Liver (tissue), 9 donors: Measurements from ENCODE around the gene CHDH. TPM values are rescaled to one million over a fixed set of nuclear protein-coding genes. Genes with fewer than 3 reads are reported as not detected.

Source experiments
- DNase-seq: peaks from one replicate; pipeline ENCODE4 v3.0.0-alpha.2; 2017; ENCODE audit warnings: low spot score
- H3K27ac ChIP-seq, 2 donors: one replicate each; pipeline ENCODE4 v1.7.0; 2013; ENCODE audit warnings: inconsistent platforms in 2 of 2, low read length in 2 of 2, control low read depth in 1 of 2, low read depth in 1 of 2, mild to moderate bottlenecking in 1 of 2
- H3K27me3 ChIP-seq, 4 donors: one replicate each; pipeline versions ENCODE4 v1.6.1 to v1.7.0; 2013; ENCODE audit warnings: low read length in 3 of 4, inconsistent platforms in 1 of 4, mild to moderate bottlenecking in 1 of 4, moderate library complexity in 1 of 4; ENCODE audit not compliant: control insufficient read depth in 4 of 4, insufficient read depth in 4 of 4
- H3K36me3 ChIP-seq, 4 donors: one replicate each; pipeline versions ENCODE4 v1.6.1 to v1.7.0; 2013; ENCODE audit warnings: low read length in 3 of 4, mild to moderate bottlenecking in 3 of 4, low read depth in 1 of 4, moderate library complexity in 1 of 4; ENCODE audit not compliant: control insufficient read depth in 4 of 4, insufficient read depth in 3 of 4
- H3K4me1 ChIP-seq, 4 donors: one replicate each; pipeline versions ENCODE4 v1.6.1 to v1.7.0; 2013; ENCODE audit warnings: low read length in 3 of 4, mild to moderate bottlenecking in 3 of 4, moderate library complexity in 1 of 4; ENCODE audit not compliant: control insufficient read depth in 4 of 4, insufficient read depth in 4 of 4
- H3K4me3 ChIP-seq, 3 donors: one replicate each; pipeline versions ENCODE4 v1.6.1 to v1.7.0; 2013; ENCODE audit warnings: low read length in 3 of 3, control low read depth in 1 of 3, low read depth in 1 of 3, mild to moderate bottlenecking in 1 of 3
- H3K9ac ChIP-seq, 2 donors: one replicate each; pipeline ENCODE4 v1.7.0; 2013; ENCODE audit warnings: low read length in 2 of 2, mild to moderate bottlenecking in 2 of 2, moderate library complexity in 2 of 2, control low read depth in 1 of 2, low read depth in 1 of 2
- H3K9me3 ChIP-seq, 4 donors: one replicate each; pipeline versions ENCODE4 v1.6.1 to v1.7.0; 2013; ENCODE audit warnings: low read length in 3 of 4; ENCODE audit not compliant: control insufficient read depth in 4 of 4
- EGR1 ChIP-seq, 2 donors: IDR thresholded peaks; 2 replicates each; pipeline ENCODE4 v1.6.1; 2016 to 2018; ENCODE audit warnings: antibody characterized with exemption in 2 of 2, low read depth in 2 of 2
- FOXA1 ChIP-seq: IDR thresholded peaks from 2 replicates; pipeline ENCODE4 v1.6.1; 2016; ENCODE audit warnings: antibody characterized with exemption
- FOXA2 ChIP-seq: IDR thresholded peaks from 2 replicates; pipeline ENCODE4 v1.6.1; 2016; ENCODE audit warnings: antibody characterized with exemption
- GABPA ChIP-seq, 2 donors: IDR thresholded peaks in 1 of 2; conservative IDR thresholded peaks in 1 of 2; 2 replicates each; pipeline ENCODE4 v1.6.1; 2016; ENCODE audit warnings: antibody characterized with exemption in 2 of 2, mild to moderate bottlenecking in 1 of 2, moderate library complexity in 1 of 2
- HNF4A ChIP-seq, 2 donors: conservative IDR thresholded peaks; 2 replicates each; pipeline ENCODE4 v1.6.1; 2016; ENCODE audit warnings: antibody characterized with exemption in 2 of 2, mild to moderate bottlenecking in 2 of 2
- HNF4G ChIP-seq: IDR thresholded peaks from 2 replicates; pipeline ENCODE4 v1.6.1; 2016; ENCODE audit warnings: antibody characterized with exemption
- JUND ChIP-seq, 2 donors: IDR thresholded peaks; 2 replicates each; pipeline ENCODE4 v1.6.1; 2016; ENCODE audit warnings: antibody characterized with exemption in 2 of 2
- NR2F2 ChIP-seq: IDR thresholded peaks from 2 replicates; pipeline ENCODE4 v1.6.1; 2016; ENCODE audit warnings: antibody characterized with exemption
- RAD21 ChIP-seq, 2 donors: IDR thresholded peaks; 2 replicates each; pipeline ENCODE4 v1.6.1; 2016; ENCODE audit warnings: antibody characterized with exemption in 2 of 2, mild to moderate bottlenecking in 2 of 2
- RXRA ChIP-seq, 2 donors: IDR thresholded peaks; 2 replicates each; pipeline ENCODE4 v1.6.1; 2017 to 2018; ENCODE audit warnings: antibody characterized with exemption in 2 of 2, mild to moderate bottlenecking in 1 of 2
- TAF1 ChIP-seq: conservative IDR thresholded peaks from 2 replicates; pipeline ENCODE4 v1.6.1; 2016; ENCODE audit warnings: antibody characterized with exemption, mild to moderate bottlenecking
- YY1 ChIP-seq: IDR thresholded peaks from 2 replicates; pipeline ENCODE4 v1.6.1; 2016; ENCODE audit warnings: antibody characterized with exemption, mild to moderate bottlenecking
- WGBS: extraction: QIAGEN DNeasy Blood & Tissue Kit; methylation state at CpG from one replicate; pipeline ENCODE4 v1.1.7; 2013; 5-methylcytosine and 5-hydroxymethylcytosine counted together
- polyA plus RNA-seq, 2 donors: library from polyadenylated mRNA; stranded (reverse) in 1 of 2; unstranded in 1 of 2; fragments of 200-250 nt in 1 of 2; fragments of >200 nt in 1 of 2; fragmentation: Nextera tagmentation in 1 of 2; extraction: Ambion mirVana in 1 of 2; gene quantifications; one replicate each; pipeline versions ENCODE4 v1.2.1 to v1.2.3, GENCODE V29; 2013 to 2015
- total RNA-seq, 2 donors: library from RNA; depleted of rRNA; stranded (reverse); fragments of >200 nt; gene quantifications; one replicate each; pipeline ENCODE4 v1.2.3, GENCODE V29; 2014
- TF ChIP-seq, protein P1 (sequence below): fragments of 150-350 bp; IDR thresholded peaks from 2 replicates; pipeline ENCODE4 v1.5.1; 2017; ENCODE audit warnings: improper control_type of control experiment, low read depth, low read length; ENCODE audit not compliant: missing input control
- TF ChIP-seq, protein P2 (sequence below): IDR thresholded peaks from 2 replicates; pipeline ENCODE4 v1.6.1; 2016; ENCODE audit warnings: antibody characterized with exemption, mild to moderate bottlenecking
- TF ChIP-seq, protein P3 (sequence below): IDR thresholded peaks from 2 replicates; pipeline ENCODE4 v1.6.1; 2016; ENCODE audit warnings: antibody characterized with exemption
- TF ChIP-seq, protein P4 (sequence below): IDR thresholded peaks from 2 replicates; pipeline ENCODE4 v1.6.1; 2016; ENCODE audit warnings: antibody characterized with exemption
- TF ChIP-seq, protein P5 (sequence below): IDR thresholded peaks from 2 replicates; pipeline ENCODE4 v1.6.1; 2016; ENCODE audit warnings: antibody characterized with exemption
- donor health status: healthy.
- donor health status: healthy.
- donor health status: healthy.
- donor health status: healthy.
- donor health status: healthy.

CHDH gene
- total and polyA plus RNA-seq, 4 donors, result 9.1 to 34.0 (median 21.2) TPM

DNA sequence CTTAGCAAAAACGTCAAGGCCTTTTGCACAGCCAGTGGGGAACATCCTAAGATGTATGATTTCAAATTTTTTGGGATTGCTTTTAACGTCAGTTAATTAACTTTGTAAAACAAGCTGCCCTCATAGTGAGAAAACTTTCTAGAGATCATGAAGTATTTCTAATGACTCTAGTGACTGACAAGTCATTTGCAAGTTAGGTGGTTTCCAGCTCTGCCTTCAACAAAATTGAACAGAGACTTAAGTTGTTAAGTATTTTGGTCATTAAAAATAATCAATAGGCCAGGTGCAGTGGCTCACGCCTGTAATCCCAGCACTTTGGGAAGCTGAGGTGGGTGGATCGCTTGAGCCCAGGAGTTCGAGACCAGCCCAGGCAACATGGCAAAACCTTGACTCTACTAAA lies 71.2 kb downstream of the CHDH start:
- peaks cover 6 to 31% (median 23%) of the 10 kb centered on the region in 4 donors for H3K4me1 ChIP-seq
- TF ChIP-seq NR2F2 (no peak), YY1 (no peak), RAD21 (IDR thresholded peaks at IDR 0.05) (no peak), HNF4A (conservative IDR thresholded peaks at IDR 0.05) (no peak)
- no peaks in the 10 kb centered on the region for H3K27me3 ChIP-seq
- no peaks in the 10 kb centered on the region for H3K9me3 ChIP-seq
- no peak overlapping the region for H3K27ac ChIP-seq
- no peak overlapping the region for H3K4me3 ChIP-seq
- no peak overlapping the region for H3K9ac ChIP-seq
- 88% methylated on average over 5 of the region's 5 CpGs for WGBS
- no peaks in the 10 kb centered on the region for H3K36me3 ChIP-seq
- no peak for DNase-seq

DNA sequence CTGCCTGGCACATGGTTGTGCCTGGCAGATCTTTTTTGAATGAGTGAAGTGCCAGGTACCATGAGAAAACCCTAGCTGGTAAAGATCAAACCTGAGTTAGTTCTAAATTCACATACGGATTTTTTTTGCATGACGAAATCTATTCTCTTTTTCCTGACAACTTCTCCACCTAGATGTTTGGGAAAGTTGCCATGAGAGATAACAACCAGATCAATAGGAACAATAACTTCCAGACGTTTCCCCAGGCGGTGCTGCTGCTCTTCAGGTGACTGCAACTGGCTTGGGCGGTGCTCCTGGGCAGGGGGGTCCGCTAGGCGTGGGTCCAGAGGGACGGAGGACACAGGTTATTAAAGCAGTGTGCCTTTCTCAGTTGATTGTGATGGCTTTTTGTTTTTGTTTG lies 71.8 kb downstream of the CHDH start:
- H3K27ac ChIP-seq, result no peak overlapping the region
- 39% methylated on average over 8 of the region's 8 CpGs for WGBS

DNA sequence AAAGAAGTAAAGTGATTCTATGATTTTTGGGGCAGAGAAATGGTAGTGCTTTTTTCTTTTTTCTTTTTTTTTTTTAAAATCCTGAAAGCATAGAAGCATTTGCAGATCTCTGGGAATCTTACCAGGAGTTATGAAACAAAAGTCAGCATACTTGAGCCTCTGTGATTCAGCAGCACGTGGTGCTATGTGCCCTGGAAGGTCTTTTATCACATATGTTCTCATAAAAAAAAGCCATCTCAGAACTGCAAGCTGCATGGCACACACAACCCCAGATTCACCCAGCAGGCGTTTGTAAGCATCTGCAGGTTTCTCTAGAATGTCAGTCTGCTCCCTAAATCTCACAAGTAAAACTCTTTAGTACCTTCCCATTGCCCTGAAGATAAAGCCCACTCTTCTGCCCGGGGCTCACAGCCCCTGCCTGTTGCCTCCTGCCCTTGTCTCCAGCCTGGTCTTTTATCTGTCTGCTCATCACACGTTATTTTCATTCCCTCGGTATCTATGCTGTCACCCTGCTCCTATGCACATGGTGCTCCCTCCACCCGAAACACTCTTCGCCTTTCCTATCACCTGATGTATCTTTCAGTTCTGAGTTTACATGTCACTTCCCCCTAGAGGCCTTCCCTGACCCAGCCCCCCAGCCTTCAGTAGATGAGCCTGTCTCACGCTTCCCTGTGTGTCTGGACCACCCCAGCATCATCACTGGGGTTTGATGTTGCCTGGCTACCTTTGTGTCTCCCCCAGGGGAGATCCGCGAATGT lies 72.4 kb downstream of the CHDH start:
- peaks cover 6 to 31% (median 23%) of the 10 kb centered on the region in 4 donors for H3K4me1 ChIP-seq
- WGBS, result 78% methylated on average over 10 of the region's 10 CpGs
- no peak for DNase-seq
- no peak overlapping the region for H3K4me3 ChIP-seq
- no peak overlapping the region for H3K9ac ChIP-seq
- H3K9me3 ChIP-seq, result no peaks in the 10 kb centered on the region
- H3K27me3 ChIP-seq, result no peaks in the 10 kb centered on the region
- H3K36me3 ChIP-seq, result no peaks in the 10 kb centered on the region
- no peak overlapping the region for H3K27ac ChIP-seq
- TF ChIP-seq, protein P1, sequence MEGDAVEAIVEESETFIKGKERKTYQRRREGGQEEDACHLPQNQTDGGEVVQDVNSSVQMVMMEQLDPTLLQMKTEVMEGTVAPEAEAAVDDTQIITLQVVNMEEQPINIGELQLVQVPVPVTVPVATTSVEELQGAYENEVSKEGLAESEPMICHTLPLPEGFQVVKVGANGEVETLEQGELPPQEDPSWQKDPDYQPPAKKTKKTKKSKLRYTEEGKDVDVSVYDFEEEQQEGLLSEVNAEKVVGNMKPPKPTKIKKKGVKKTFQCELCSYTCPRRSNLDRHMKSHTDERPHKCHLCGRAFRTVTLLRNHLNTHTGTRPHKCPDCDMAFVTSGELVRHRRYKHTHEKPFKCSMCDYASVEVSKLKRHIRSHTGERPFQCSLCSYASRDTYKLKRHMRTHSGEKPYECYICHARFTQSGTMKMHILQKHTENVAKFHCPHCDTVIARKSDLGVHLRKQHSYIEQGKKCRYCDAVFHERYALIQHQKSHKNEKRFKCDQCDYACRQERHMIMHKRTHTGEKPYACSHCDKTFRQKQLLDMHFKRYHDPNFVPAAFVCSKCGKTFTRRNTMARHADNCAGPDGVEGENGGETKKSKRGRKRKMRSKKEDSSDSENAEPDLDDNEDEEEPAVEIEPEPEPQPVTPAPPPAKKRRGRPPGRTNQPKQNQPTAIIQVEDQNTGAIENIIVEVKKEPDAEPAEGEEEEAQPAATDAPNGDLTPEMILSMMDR, result no peak
- TF ChIP-seq GABPA (IDR thresholded peaks at IDR 0.05 in 1 of 2, conservative IDR thresholded peaks at IDR 0.05 in 1 of 2) (no peak), TAF1 (no peak), EGR1 (IDR thresholded peaks at IDR 0.05; ENCODE audit: low read depth in 2 of 2) (no peak), JUND (IDR thresholded peaks at IDR 0.05) (no peak), HNF4A (conservative IDR thresholded peaks at IDR 0.05) (no peak), HNF4G (no peak), FOXA2 (no peak), FOXA1 (no peak), RXRA (IDR thresholded peaks at IDR 0.05) (no peak), RAD21 (IDR thresholded peaks at IDR 0.05) (no peak), NR2F2 (no peak), YY1 (no peak)
- TF ChIP-seq, protein P2, sequence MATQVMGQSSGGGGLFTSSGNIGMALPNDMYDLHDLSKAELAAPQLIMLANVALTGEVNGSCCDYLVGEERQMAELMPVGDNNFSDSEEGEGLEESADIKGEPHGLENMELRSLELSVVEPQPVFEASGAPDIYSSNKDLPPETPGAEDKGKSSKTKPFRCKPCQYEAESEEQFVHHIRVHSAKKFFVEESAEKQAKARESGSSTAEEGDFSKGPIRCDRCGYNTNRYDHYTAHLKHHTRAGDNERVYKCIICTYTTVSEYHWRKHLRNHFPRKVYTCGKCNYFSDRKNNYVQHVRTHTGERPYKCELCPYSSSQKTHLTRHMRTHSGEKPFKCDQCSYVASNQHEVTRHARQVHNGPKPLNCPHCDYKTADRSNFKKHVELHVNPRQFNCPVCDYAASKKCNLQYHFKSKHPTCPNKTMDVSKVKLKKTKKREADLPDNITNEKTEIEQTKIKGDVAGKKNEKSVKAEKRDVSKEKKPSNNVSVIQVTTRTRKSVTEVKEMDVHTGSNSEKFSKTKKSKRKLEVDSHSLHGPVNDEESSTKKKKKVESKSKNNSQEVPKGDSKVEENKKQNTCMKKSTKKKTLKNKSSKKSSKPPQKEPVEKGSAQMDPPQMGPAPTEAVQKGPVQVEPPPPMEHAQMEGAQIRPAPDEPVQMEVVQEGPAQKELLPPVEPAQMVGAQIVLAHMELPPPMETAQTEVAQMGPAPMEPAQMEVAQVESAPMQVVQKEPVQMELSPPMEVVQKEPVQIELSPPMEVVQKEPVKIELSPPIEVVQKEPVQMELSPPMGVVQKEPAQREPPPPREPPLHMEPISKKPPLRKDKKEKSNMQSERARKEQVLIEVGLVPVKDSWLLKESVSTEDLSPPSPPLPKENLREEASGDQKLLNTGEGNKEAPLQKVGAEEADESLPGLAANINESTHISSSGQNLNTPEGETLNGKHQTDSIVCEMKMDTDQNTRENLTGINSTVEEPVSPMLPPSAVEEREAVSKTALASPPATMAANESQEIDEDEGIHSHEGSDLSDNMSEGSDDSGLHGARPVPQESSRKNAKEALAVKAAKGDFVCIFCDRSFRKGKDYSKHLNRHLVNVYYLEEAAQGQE, result no peak
- TF ChIP-seq, protein P3, sequence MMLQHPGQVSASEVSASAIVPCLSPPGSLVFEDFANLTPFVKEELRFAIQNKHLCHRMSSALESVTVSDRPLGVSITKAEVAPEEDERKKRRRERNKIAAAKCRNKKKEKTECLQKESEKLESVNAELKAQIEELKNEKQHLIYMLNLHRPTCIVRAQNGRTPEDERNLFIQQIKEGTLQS, result no peak
- TF ChIP-seq, protein P4, sequence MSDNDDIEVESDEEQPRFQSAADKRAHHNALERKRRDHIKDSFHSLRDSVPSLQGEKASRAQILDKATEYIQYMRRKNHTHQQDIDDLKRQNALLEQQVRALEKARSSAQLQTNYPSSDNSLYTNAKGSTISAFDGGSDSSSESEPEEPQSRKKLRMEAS, result no peak

More for the DNA sequence above, 71.8 kb downstream of the CHDH start:
- H3K36me3 ChIP-seq, result no peaks in the 10 kb centered on the region
- no peak for DNase-seq
- no peaks in the 10 kb centered on the region for H3K27me3 ChIP-seq
- peaks cover 6 to 31% (median 23%) of the 10 kb centered on the region in 4 donors for H3K4me1 ChIP-seq
- no peak overlapping the region for H3K9ac ChIP-seq
- TF ChIP-seq, protein P3, result no peak
- TF ChIP-seq HNF4A (conservative IDR thresholded peaks at IDR 0.05) (peak in 1 of 2 donors; percentile 23), RXRA (IDR thresholded peaks at IDR 0.05) (no peak), JUND (IDR thresholded peaks at IDR 0.05) (peak in 1 of 2 donors; percentile 25), TAF1 (no peak), YY1 (no peak), NR2F2 (no peak)
- TF ChIP-seq, protein P5, sequence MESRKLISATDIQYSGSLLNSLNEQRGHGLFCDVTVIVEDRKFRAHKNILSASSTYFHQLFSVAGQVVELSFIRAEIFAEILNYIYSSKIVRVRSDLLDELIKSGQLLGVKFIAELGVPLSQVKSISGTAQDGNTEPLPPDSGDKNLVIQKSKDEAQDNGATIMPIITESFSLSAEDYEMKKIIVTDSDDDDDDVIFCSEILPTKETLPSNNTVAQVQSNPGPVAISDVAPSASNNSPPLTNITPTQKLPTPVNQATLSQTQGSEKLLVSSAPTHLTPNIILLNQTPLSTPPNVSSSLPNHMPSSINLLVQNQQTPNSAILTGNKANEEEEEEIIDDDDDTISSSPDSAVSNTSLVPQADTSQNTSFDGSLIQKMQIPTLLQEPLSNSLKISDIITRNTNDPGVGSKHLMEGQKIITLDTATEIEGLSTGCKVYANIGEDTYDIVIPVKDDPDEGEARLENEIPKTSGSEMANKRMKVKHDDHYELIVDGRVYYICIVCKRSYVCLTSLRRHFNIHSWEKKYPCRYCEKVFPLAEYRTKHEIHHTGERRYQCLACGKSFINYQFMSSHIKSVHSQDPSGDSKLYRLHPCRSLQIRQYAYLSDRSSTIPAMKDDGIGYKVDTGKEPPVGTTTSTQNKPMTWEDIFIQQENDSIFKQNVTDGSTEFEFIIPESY, result no peak
- no peak overlapping the region for H3K4me3 ChIP-seq
- no peaks in the 10 kb centered on the region for H3K9me3 ChIP-seq
